Gastrocnemius medialis (tissue), 4 donors: ENCODE results near the gene BACE2.
"Not testable (repeated sequence)": the region's sequence is repeated elsewhere in the genome, so short reads cannot be mapped to it uniquely, and the experiment has no call there.

ENCODE experiments used
- CTCF ChIP-seq, 5 experiments: fragments of 450-650 bp in 3 of 5; fragments of 200-600 bp in 2 of 5; sonication (generic) in 2 of 5; IDR thresholded peaks in 4 of 5; conservative IDR thresholded peaks in 1 of 5; 1 replicate in 4 of 5; 2 replicates in 1 of 5; pipeline ENCODE4 v1.5.1; 2016 to 2019; ENCODE audit warnings: antibody characterized with exemption in 5 of 5, mild to moderate bottlenecking in 3 of 5, moderate library complexity in 3 of 5
- POLR2A ChIP-seq, 2 donors: fragments of 450-650 bp; IDR thresholded peaks; one replicate each; pipeline ENCODE4 v1.6.1; 2017; ENCODE audit warnings: antibody characterized with exemption in 2 of 2, mild to moderate bottlenecking in 2 of 2, moderate library complexity in 2 of 2

GRCh38 chr21:41256231-41256630 lies 88.3 kb downstream of the BACE2 start:
- TF ChIP-seq CTCF (IDR thresholded peaks at IDR 0.05 in 4 of 5, conservative IDR thresholded peaks at IDR 0.05 in 1 of 5); POLR2A (IDR thresholded peaks at IDR 0.05): not testable (repeated sequence)
